GM12872 (cell line): ENCODE results near the gene IQCC.

ENCODE experiments used
- TF ChIP-seq, protein P1 (sequence below): IDR thresholded peaks from 3 replicates; pipeline ENCODE4 v1.5.1; 2011; ENCODE audit warnings: low read depth, mild to moderate bottlenecking, low read length, moderate library complexity; ENCODE audit not compliant: insufficient read depth

IQCC gene

DNA sequence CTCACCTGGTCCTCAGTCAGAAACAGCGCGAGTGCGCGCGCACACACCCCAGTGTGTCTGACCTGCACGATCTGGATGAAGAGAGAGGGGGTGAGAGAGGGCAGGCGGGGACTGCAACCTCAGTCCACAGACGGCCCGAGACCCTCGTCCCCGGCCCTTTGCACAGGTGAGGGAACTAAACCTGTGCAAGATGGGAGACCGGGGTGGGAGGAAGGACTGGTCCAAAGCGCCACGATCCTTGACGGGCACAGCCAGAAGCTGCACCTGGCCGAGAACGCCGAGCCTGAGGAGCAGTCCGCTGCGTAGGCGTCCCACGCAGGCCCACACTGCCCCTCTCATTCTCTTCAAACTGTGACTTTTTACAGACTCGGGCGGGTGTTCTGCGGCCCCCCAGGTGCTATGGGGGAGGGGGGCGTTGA lies 519 bp upstream of the IQCC start:
- TF ChIP-seq, protein P1, sequence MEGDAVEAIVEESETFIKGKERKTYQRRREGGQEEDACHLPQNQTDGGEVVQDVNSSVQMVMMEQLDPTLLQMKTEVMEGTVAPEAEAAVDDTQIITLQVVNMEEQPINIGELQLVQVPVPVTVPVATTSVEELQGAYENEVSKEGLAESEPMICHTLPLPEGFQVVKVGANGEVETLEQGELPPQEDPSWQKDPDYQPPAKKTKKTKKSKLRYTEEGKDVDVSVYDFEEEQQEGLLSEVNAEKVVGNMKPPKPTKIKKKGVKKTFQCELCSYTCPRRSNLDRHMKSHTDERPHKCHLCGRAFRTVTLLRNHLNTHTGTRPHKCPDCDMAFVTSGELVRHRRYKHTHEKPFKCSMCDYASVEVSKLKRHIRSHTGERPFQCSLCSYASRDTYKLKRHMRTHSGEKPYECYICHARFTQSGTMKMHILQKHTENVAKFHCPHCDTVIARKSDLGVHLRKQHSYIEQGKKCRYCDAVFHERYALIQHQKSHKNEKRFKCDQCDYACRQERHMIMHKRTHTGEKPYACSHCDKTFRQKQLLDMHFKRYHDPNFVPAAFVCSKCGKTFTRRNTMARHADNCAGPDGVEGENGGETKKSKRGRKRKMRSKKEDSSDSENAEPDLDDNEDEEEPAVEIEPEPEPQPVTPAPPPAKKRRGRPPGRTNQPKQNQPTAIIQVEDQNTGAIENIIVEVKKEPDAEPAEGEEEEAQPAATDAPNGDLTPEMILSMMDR = no peak

DNA sequence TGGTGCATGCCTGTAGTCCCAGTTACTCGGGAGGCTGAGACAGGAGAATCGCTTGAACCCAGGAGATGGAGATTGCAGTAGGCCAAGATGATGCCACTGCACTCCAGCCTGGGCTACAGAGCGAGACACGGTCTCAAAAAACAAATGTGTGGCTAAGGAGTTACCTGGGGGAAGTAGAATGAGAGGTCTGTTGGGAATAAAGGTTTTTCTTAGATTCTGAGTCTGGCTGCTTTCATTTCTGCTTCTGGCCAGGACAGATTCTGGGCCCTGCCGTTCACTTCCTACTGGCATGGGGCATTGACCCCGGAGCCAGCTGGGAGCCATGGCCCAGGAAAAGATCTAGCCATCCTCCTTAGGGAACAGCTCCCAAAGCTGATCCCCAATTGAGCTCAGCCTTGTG lies 3.0 kb downstream of the IQCC start:
- TF ChIP-seq, protein P1 = no peak

DNA sequence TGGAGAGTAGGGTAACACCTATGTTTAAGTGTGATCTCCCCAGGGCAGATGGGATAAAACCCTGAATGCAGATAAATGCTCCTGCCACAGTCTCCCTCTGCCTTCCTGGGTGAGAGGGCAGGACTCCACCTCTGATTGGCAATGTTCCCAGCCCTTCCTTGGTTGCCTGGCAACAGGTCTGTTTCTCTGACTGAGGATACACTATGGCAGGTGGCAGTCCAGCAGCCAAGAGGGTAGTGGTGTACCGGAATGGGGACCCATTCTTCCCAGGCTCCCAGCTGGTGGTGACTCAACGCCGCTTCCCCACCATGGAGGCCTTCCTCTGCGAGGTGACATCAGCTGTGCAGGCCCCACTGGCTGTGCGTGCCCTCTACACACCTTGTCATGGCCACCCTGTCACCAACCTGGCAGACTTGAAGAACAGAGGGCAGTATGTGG lies 3.4 kb downstream of the IQCC start, which contains the start of gene DCDC2B:
DCDC2B (plus strand) TSS at position 199 of the 438 bp plus-strand sequence; CDS start at position 204, 5 bp downstream.
- TF ChIP-seq, protein P1 = no peak

DNA sequence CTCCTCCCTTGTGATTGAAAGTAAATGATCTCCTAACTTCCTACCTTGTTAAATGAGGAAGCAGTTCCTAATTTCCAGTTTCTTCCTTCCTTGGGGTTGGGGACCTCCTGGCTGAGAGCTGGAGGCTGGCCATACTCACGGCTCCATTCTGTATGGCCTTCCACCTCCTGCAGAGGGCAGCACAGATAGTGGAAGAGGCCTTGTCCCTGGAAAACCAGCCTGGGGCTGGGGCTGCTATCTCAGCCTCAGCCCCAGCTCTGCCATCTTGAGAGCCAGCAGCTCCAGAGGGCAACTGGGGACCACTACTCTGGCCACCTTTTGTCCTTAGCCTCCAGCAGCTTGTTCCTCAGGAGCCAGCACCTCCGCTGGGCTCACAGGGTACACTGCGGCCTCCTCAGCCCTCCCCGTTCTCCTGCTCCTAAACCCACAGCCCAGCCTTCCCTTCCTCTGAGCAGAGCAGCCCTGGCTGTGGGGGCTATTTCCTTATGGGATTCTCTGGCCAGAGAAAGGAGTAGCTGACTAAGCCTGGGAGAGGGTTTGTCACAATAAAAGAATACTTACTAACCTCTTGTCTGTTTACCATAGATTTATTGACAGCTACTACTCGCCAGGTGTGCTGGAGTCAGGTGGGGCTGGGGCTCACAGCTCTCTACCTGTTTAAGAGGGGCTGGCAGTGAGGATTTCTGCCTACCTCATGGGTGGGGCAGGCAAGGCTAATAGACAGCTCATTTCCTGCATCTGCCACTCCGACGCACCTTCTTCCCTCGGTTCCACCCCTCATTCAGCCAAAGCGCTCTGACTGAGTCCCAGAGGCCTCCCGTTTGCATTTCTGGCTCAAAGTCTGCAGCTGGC lies 10.4 kb downstream of the IQCC start:
- TF ChIP-seq, protein P1 = peak; percentile 89

DNA sequence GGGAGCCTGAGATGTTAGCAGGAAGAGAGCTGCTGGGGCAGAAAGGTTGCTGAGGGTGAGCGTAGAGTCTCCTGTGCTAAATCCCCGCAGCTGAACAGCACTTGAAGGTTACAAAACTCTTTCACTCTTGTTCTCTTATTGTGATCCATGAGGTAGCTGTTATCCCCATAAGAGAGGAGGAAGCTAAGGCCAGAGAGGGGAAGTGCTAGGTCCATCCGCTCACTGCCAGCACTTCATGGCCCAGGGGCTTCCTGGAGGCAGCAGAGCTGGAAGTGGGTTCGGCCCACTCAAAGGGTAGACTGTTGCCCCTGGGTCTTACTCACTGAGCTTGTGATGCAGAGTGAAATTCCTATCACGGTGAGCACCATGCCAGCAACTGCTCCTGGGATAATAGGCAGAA lies 11.1 kb downstream of the IQCC start:
- TF ChIP-seq, protein P1 = no peak

DNA sequence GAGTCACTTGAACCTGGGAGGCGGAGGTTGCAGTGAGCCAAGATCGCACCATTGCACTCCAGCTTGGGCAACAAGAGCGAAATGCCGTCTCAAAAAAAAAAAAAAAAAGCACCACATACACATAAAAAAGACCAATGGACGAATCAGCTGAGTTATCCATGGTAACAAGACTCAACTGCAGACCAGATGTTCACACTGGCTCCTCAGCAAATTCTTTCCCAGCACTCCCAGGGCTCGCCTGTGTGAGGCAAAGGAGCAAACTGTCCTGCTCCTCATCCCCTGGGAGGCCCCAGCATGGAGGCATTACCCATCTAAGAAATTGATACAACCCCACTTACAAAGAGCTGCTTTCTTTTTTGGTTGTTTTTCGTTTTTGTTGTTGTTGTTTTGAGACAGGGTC lies 13.6 kb downstream of the IQCC start:
- TF ChIP-seq, protein P1 = no peak

DNA sequence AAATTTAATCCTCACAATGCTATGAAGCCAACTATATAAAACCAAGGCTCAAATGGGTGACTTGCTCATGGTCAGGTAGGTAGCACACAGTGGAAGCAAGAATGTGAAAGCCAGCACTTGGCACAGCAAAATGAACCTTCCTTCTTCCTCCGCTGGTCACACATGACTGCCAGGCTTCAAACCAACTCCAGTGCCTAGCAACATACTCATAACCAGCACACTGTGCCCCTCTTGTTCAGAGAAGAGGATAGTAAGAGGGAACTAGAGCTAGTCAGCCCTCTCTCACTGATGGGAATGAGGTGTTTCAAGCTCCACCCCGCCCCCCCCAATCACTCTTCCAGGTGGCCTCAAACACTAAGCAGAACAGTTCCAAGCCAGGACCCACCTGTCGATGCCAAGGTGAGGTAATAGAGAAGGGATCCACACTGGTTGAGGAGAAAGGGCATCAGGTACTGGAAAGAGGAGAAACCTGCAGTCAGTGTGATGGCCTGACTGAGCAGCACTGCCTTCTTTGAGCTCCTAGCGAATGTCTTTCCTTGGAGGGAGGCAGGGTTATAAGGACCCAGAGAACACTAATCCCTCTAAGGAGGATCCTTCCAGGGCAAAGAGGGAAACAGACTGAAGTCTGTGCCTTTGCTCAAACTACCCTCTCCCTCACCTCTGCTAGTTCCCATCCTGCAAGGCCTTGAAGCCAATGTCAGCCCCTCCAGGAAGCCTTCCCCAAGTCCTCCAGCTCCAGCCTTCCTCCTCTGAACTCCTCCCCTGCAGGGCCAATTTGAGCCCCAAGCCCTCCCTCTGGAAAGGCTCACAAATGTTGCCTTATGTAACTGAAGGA lies 15.5 kb downstream of the IQCC start:
- TF ChIP-seq, protein P1 = no peak
